Measurements from ENCODE around the gene ATP7A.
"Not testable (repeated sequence)": the region's sequence is repeated elsewhere in the genome, so short reads cannot be mapped to it uniquely, and the experiment has no call there.

ATP7A gene

DNA sequence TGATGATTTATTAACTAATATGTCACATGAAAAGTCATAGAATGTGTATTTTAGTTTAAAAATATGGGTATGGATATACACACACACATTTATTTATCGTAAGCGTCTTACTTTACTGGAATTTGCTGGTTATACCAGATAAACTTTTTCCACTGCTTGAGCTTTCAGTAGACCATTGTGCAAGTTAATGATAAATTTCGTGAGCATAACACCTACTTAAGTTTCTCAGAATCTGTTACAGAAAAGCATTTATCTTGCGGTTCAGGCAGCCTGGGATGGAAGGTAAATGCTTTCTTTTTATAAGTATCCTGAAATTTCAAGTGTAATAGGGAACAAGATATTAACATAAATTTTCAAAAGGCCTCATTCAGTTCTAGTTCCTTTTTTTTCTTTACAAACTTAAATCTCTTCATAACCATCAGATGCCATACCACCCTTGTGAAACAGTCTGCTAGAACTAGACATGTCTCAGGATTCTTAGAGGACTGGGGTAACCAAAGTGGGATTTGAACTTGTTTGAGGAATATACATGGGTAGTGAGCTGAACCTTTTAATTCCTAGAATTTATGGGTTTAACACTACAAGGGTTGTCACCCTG lies 27.7 kb downstream of the ATP7A start:
- H3K4me3 ChIP-seq (ENCODE audit: control insufficient read depth, low read depth, low read length), result no peak overlapping the region
- DNase-seq (ENCODE audit: low read depth), result no peak
- TF ChIP-seq, protein P1, sequence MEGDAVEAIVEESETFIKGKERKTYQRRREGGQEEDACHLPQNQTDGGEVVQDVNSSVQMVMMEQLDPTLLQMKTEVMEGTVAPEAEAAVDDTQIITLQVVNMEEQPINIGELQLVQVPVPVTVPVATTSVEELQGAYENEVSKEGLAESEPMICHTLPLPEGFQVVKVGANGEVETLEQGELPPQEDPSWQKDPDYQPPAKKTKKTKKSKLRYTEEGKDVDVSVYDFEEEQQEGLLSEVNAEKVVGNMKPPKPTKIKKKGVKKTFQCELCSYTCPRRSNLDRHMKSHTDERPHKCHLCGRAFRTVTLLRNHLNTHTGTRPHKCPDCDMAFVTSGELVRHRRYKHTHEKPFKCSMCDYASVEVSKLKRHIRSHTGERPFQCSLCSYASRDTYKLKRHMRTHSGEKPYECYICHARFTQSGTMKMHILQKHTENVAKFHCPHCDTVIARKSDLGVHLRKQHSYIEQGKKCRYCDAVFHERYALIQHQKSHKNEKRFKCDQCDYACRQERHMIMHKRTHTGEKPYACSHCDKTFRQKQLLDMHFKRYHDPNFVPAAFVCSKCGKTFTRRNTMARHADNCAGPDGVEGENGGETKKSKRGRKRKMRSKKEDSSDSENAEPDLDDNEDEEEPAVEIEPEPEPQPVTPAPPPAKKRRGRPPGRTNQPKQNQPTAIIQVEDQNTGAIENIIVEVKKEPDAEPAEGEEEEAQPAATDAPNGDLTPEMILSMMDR (IDR thresholded peaks at IDR 0.05; ENCODE audit: control insufficient read depth, insufficient read depth, low read depth, low read length, missing control alignments), result no peak

DNA sequence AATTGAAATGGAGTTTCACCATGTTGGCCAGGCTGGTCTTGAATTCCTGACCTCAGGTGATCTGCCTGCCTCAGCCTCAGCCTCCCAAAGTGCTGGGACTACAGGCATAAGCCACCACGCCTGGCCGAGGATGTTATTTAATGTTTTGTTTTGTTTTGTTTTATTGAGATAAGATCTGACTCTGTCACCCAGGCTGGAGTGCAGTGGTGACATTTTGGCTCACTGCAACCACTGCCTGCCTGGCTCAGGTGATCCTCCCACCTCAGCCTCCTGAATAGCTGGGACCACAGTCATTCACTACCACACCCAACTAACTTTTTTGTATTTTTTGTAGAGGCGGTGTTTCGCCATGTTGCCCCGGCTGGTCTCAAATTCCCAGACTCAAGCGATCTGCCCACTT lies 34.5 kb downstream of the ATP7A start:
- H3K4me3 ChIP-seq (ENCODE audit: control insufficient read depth, low read depth, low read length); DNase-seq (ENCODE audit: low read depth): not testable (repeated sequence)

DNA sequence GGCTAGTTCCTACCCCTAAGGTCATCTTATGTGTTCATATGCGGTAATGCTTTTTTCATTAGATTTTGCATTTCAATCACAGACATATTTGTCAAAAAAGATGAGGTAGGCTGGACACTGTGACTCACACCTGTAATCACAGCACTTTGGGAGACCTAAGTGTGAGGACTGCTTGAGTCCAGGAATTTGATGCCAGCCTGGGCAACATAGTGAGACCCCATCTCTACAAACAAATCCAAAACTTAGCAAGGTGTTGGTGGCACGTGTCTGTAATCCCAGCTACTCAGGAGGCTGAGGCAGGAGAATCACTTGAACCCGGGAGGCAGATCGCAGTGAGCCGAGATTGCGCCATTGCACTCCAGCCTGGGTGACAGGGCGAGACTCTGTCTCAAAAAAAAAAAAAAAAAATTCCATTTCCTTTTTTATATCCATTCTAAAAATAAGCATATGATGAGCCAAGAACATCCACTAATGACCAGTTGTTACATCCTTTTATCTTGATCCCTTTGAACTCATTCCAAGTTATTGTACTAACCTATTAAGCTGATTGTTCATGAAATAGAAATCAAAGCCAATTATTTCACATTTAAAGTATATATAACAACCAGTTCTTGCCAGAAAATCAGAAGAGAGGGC lies 35.5 kb downstream of the ATP7A start:
- no peak for DNase-seq (ENCODE audit: low read depth)
- no peak overlapping the region for H3K4me3 ChIP-seq (ENCODE audit: control insufficient read depth, low read depth, low read length)
- TF ChIP-seq, protein P1 (IDR thresholded peaks at IDR 0.05; ENCODE audit: control insufficient read depth, insufficient read depth, low read depth, low read length, missing control alignments), result no peak

DNA sequence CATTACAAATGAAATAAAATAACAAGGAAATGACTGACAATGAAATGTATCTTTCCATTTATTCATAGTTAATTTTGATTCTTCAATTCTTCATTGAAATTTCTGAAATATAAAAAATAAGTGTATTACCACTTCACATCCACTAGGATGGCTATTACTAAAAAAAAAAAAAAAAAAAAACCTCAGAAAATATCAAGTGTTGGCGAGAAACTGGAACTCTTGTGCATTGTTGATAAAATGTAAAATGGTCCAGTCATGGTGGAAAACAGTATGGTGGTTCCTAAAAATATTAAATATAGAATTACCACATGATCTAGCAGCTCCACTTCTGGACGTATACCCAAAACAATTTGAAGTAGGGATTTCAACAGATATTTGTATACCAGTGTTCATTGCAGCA lies 36.1 kb downstream of the ATP7A start:
- no peak overlapping the region for H3K4me3 ChIP-seq (ENCODE audit: control insufficient read depth, low read depth, low read length)
- DNase-seq (ENCODE audit: low read depth), result no peak
- TF ChIP-seq, protein P1 (IDR thresholded peaks at IDR 0.05; ENCODE audit: control insufficient read depth, insufficient read depth, low read depth, low read length, missing control alignments), result no peak

DNA sequence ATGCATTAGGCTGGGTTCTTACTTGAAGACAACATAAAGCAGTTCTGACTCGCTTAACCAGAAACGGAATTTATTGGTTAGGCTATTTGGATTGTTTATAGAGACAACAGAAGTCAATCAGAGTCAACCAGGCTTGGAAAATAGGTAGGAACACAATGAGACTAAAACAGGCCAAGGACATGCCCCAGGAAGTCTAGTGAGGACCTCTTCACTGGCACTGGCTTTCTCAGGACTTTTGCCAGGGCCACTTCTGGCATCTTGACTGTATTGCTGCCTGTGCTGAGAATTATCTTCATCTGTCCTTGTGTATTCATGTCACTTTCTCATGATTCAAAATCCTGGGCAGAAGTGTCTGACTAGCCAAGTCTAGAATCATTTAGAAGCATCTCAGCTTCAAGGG lies 39.3 kb downstream of the ATP7A start:
- no peak for DNase-seq (ENCODE audit: low read depth)
- no peak overlapping the region for H3K4me3 ChIP-seq (ENCODE audit: control insufficient read depth, low read depth, low read length)
- TF ChIP-seq, protein P1 (IDR thresholded peaks at IDR 0.05; ENCODE audit: control insufficient read depth, insufficient read depth, low read depth, low read length, missing control alignments), result no peak

DNA sequence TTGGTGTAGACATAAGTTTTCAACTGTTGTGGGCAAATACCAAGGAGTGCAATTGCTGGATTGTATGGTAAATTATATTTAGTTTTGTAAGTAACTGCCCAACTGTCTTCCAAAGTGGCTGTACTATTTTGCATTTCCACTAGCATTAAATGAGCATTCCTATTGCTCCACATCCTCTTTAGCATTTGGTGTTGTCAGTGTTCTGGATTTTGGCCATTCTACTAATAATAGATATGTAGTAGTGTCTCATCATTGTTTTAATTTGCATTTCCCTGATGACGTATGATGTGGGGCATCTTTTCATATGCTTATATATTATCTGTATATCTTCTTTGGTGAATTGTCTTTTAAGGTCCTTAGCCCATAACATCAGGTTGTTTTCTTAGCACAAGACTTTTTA lies 41.7 kb downstream of the ATP7A start:
- TF ChIP-seq, protein P1 (IDR thresholded peaks at IDR 0.05; ENCODE audit: control insufficient read depth, insufficient read depth, low read depth, low read length, missing control alignments), result no peak
- H3K4me3 ChIP-seq (ENCODE audit: control insufficient read depth, low read depth, low read length), result no peak overlapping the region
- no peak for DNase-seq (ENCODE audit: low read depth)

DNA sequence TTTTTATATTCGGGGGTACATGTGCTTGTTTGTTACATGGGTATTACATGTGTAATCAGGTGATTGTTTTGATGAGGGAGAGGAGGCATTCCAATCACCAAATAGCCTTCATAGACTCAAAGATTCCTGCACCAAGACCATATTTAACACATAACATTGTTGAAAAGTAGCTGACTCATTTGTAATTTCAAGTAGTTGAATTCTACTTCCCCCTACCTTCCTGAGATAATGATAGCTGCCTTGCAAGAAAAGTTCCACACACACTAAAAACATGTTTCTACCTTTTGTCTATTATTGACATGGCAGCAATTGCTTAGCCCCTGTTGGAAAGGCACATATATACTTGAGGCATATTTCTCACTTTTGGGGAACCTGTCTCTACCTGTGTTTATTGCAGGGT lies 42.8 kb downstream of the ATP7A start:
- H3K4me3 ChIP-seq (ENCODE audit: control insufficient read depth, low read depth, low read length), result no peak overlapping the region
- DNase-seq (ENCODE audit: low read depth), result no peak
- TF ChIP-seq, protein P1 (IDR thresholded peaks at IDR 0.05; ENCODE audit: control insufficient read depth, insufficient read depth, low read depth, low read length, missing control alignments), result no peak

All from AG09309 (cell line).